Fibroblast of lung (primary cell): ENCODE results near the gene PRKCA.

Source experiments
- CTCF ChIP-seq, 2 donors: IDR thresholded peaks in 1 of 2; conservative IDR thresholded peaks in 1 of 2; 1 replicate in 1 of 2; 2 replicates in 1 of 2; pipeline ENCODE4 v1.5.1; 2011 to 2012; ENCODE audit warnings: low read length in 2 of 2, control low read depth in 1 of 2, inconsistent platforms in 1 of 2, low read depth in 1 of 2, mild to moderate bottlenecking in 1 of 2
- EZH2 ChIP-seq: IDR thresholded peaks from 2 replicates; pipeline ENCODE4 v1.5.1; 2012; ENCODE audit warnings: low read length, control low read depth, mild to moderate bottlenecking; ENCODE audit errors: missing control alignments

- TF ChIP-seq CTCF (conservative IDR thresholded peaks at IDR 0.05 in 1 of 2, IDR thresholded peaks at IDR 0.05 in 1 of 2; ENCODE audit: low read depth in 1 of 2, low read length in 2 of 2) = no peak
- TF ChIP-seq EZH2 = no peak
These were observed 67.4 kb downstream of the PRKCA start for GRCh38 chr17:66369830-66370229.
